HG02981 (cell line): ENCODE measurements around the gene CHMP2A.

Source experiments
- ATAC-seq: cut with Tn5 transposase; IDR thresholded peaks from one replicate; pipeline ENCODE4 v1.9.1; 2021; ENCODE audit warnings: mild to moderate bottlenecking, moderate library complexity; ENCODE audit not compliant: unreplicated experiment

Gene CHMP2A

GRCh38 chr19:58556622-58557220 lies 1.8 kb upstream of the CHMP2A start:
- ATAC-seq, result no peak

- ATAC-seq, result no peak
These were observed 1.2 kb upstream of the CHMP2A start for GRCh38 chr19:58555920-58556621.

GRCh38 chr19:58555369-58555885 lies 522 bp upstream of the CHMP2A start:
- no peak for ATAC-seq

- no peak for ATAC-seq
These were observed 959 bp downstream of the CHMP2A start for GRCh38 chr19:58553799-58554493.

- ATAC-seq, result no peak
These were observed 2.2 kb downstream of the CHMP2A start for GRCh38 chr19:58552655-58553054.

- ATAC-seq, result no peak
These were observed 3.1 kb downstream of the CHMP2A start for GRCh38 chr19:58551577-58552471.

- no peak for ATAC-seq
These were observed 3.8 kb downstream of the CHMP2A start for GRCh38 chr19:58551123-58551497.

- ATAC-seq, result no peak
These were observed 4.4 kb downstream of the CHMP2A start for GRCh38 chr19:58550362-58551122.

GRCh38 chr19:58549664-58550361 lies 5.1 kb downstream of the CHMP2A start:
- no peak for ATAC-seq

- no peak for ATAC-seq
These were observed 5.8 kb downstream of the CHMP2A start for GRCh38 chr19:58548859-58549663.

- ATAC-seq, result no peak
These were observed 7.3 kb downstream of the CHMP2A start for GRCh38 chr19:58547323-58548312.

- no peak for ATAC-seq
These were observed 8.8 kb downstream of the CHMP2A start for GRCh38 chr19:58546019-58546530.

- ATAC-seq, result no peak
These were observed 9.5 kb downstream of the CHMP2A start for GRCh38 chr19:58545286-58546018.

- ATAC-seq, result peak; percentile 41
These were observed 10.2 kb downstream of the CHMP2A start for GRCh38 chr19:58544591-58545285.

- peak; percentile 78 for ATAC-seq
These were observed 10.9 kb downstream of the CHMP2A start, which contains the start of gene TRIM28 for GRCh38 chr19:58543826-58544590. TRIM28 (plus strand) TSS chr19:58544064; CDS start chr19:58544758, 694 bp downstream.
